ENCODE measurements around the gene FZD7. TPM values are rescaled to one million over a fixed set of nuclear protein-coding genes. Genes with fewer than 3 reads are reported as not detected.

Gene FZD7
- total RNA-seq, 1 experiment from 2014 or later: 302 TPM

- no peaks in the 10 kb centered on the region; a peak in 1 of 5 replicates for H3K9me3 Mint-ChIP-seq
- no peaks in the 10 kb centered on the region for H3K36me3 Mint-ChIP-seq (ENCODE audit: insufficient read depth in 1 of 3, low read depth in 3 of 3)
- Histone ChIP-seq H3K27me3 (ENCODE audit: insufficient read depth, low read length) (no peaks in the 10 kb centered on the region), H3K4me1 (ENCODE audit: insufficient read depth, low read length) (peaks cover 9% of the 10 kb centered on the region; the same call in 1 of the 2 replicates), H2AFZ (ENCODE audit: low read length) (no peak overlapping the region), H4K8ac (replicated peaks; ENCODE audit: insufficient read length, low read depth, low read length) (no peak overlapping the region), H3K56ac (ENCODE audit: insufficient read length, low read depth, low read length) (no peak overlapping the region), H3K18ac (ENCODE audit: insufficient read length, low read depth, low read length) (no peak overlapping the region), H4K91ac (ENCODE audit: insufficient read length, low read depth, low read length) (no peak overlapping the region), H4K20me1 (ENCODE audit: control insufficient read depth, insufficient read depth, insufficient read length) (no peaks in the 10 kb centered on the region), H2AK5ac (ENCODE audit: insufficient read length, low read length) (no peak overlapping the region), H3K4ac (ENCODE audit: low read depth, low read length) (no peak overlapping the region), H2BK20ac (ENCODE audit: low read depth, low read length, poor library complexity, severe bottlenecking) (no peak overlapping the region), H3T11ph (ENCODE audit: low read length) (no peak overlapping the region), H3K9me3 (ENCODE audit: control insufficient read depth, low read depth, low read length) (no peaks in the 10 kb centered on the region), H3K27ac (ENCODE audit: insufficient read length, low read depth, low read length) (no peak overlapping the region), H2BK5ac (ENCODE audit: insufficient read length, low read length) (no peak overlapping the region), H3K9ac (ENCODE audit: extremely low read depth, insufficient read length, low read length) (no peak overlapping the region), H2BK12ac (ENCODE audit: insufficient read length, low read depth, low read length) (no peak overlapping the region), H3K23me2 (ENCODE audit: insufficient read length, low read depth, low read length, poor library complexity, severe bottlenecking) (no peaks in the 10 kb centered on the region), H4K5ac (ENCODE audit: insufficient read length, low read depth, low read length) (no peak overlapping the region), H3K23ac (ENCODE audit: insufficient read length, low read depth, low read length) (no peak overlapping the region), H2BK120ac (ENCODE audit: low read depth, low read length, poor library complexity, severe bottlenecking) (no peak overlapping the region), H3K79me2 (ENCODE audit: insufficient read depth, low read length) (no peaks in the 10 kb centered on the region), H3K14ac (ENCODE audit: insufficient read depth, low read length) (no peak overlapping the region), H2BK15ac (ENCODE audit: low read depth, low read length) (no peak overlapping the region), H3K4me2 (ENCODE audit: insufficient read depth, insufficient read length, low read length) (no peak overlapping the region), H3K79me1 (ENCODE audit: insufficient read depth, low read depth, low read length, poor library complexity, severe bottlenecking) (no peaks in the 10 kb centered on the region)
- no peak for TF ChIP-seq CTCF (conservative IDR thresholded peaks at IDR 0.05)
- DNase-seq: no peak
- peaks cover 24% of the 10 kb centered on the region in 2 experiments for H3K4me1 Mint-ChIP-seq
- H3K4me3 Mint-ChIP-seq: no peak overlapping the region; a peak in 1 of 5 replicates
- H3K27ac Mint-ChIP-seq: no peak overlapping the region
- peaks cover 2% of the 10 kb centered on the region; the same call in 1 of the 2 replicates for H3K27me3 Mint-ChIP-seq (ENCODE audit: low read depth)
- WGBS (ENCODE audit: extremely low coverage, insufficient read length, low lambda C conversion rate): no CpG with 5 or more reads among the region's 2 CpGs
Observed at GRCh38 chr2:202061695-202062094, 28.0 kb downstream of the FZD7 start.

Measured in H9 (cell line).